GM23248 (cell line): ENCODE results near the gene CACNA1D.

Source experiments
- EZH2 ChIP-seq: fragments of 200-600 bp; sonication (generic); IDR thresholded peaks from 2 replicates; pipeline ENCODE4 v1.6.1; 2018; ENCODE audit warnings: antibody characterized with exemption, mild to moderate bottlenecking; ENCODE audit not compliant: insufficient read depth, poor library complexity, severe bottlenecking
- EZH2phosphoT487 ChIP-seq: fragments of 200-600 bp; sonication (generic); IDR thresholded peaks from 2 replicates; pipeline ENCODE4 v1.6.1; 2018; ENCODE audit warnings: antibody characterized with exemption, moderate library complexity, mild to moderate bottlenecking, low read depth; ENCODE audit not compliant: insufficient read depth

- TF ChIP-seq EZH2phosphoT487 (no peak), EZH2 (no peak)
These were observed 300.2 kb downstream of the CACNA1D start for GRCh38 chr3:53794597-53794996.
